ENCODE results near the gene CAPN13. TPM values are rescaled to one million over a fixed set of nuclear protein-coding genes. Genes with fewer than 3 reads are reported as not detected.

Gene CAPN13
- total RNA-seq, 1 donor from 2014 or later: not detected

GRCh38 chr2:30768036-30768686 is 39.1 kb downstream of the CAPN13 start:
- no peaks in the 10 kb centered on the region for H3K36me3 Mint-ChIP-seq
- H3K27me3 Mint-ChIP-seq (ENCODE audit: low read depth): peaks cover 37% of the 10 kb centered on the region
- no peaks in the 10 kb centered on the region for H3K9me3 Mint-ChIP-seq
- no peak overlapping the region for H3K4me3 Mint-ChIP-seq
- H3K27ac Mint-ChIP-seq: no peak overlapping the region
- no peaks in the 10 kb centered on the region for H3K4me1 Mint-ChIP-seq
- TF ChIP-seq CTCF (IDR thresholded peaks at IDR 0.05; ENCODE audit: unreplicated experiment): no peak
- peak in 1 of 2 experiments; percentile 30 for DNase-seq (ENCODE audit: low spot score in 2 of 2, unreplicated experiment in 2 of 2)

- Mint-ChIP-seq H3K4me3 (no peak overlapping the region), H3K27ac (no peak overlapping the region), H3K9me3 (no peaks in the 10 kb centered on the region), H3K27me3 (ENCODE audit: low read depth) (peaks cover 37% of the 10 kb centered on the region), H3K4me1 (no peaks in the 10 kb centered on the region), H3K36me3 (no peaks in the 10 kb centered on the region)
- TF ChIP-seq CTCF (IDR thresholded peaks at IDR 0.05; ENCODE audit: unreplicated experiment): no peak
- DNase-seq (ENCODE audit: low spot score in 2 of 2, unreplicated experiment in 2 of 2): no peak
Observed at GRCh38 chr2:30766666-30767065, 40.6 kb downstream of the CAPN13 start.

GRCh38 chr2:30765876-30766470 is 41.3 kb downstream of the CAPN13 start:
- H3K27ac Mint-ChIP-seq: no peak overlapping the region
- DNase-seq (ENCODE audit: low spot score in 2 of 2, unreplicated experiment in 2 of 2): no peak
- H3K4me3 Mint-ChIP-seq: no peak overlapping the region
- H3K9me3 Mint-ChIP-seq: no peaks in the 10 kb centered on the region
- no peak for TF ChIP-seq CTCF (IDR thresholded peaks at IDR 0.05; ENCODE audit: unreplicated experiment)
- H3K36me3 Mint-ChIP-seq: no peaks in the 10 kb centered on the region
- no peaks in the 10 kb centered on the region for H3K4me1 Mint-ChIP-seq
- peaks cover 39% of the 10 kb centered on the region for H3K27me3 Mint-ChIP-seq (ENCODE audit: low read depth)

- Mint-ChIP-seq H3K4me3 (no peak overlapping the region), H3K9me3 (no peaks in the 10 kb centered on the region), H3K27me3 (ENCODE audit: low read depth) (peaks cover 35% of the 10 kb centered on the region), H3K4me1 (no peaks in the 10 kb centered on the region), H3K27ac (no peak overlapping the region), H3K36me3 (no peaks in the 10 kb centered on the region)
- DNase-seq (ENCODE audit: low spot score in 2 of 2, unreplicated experiment in 2 of 2): no peak
- TF ChIP-seq CTCF (IDR thresholded peaks at IDR 0.05; ENCODE audit: unreplicated experiment): no peak
Observed at GRCh38 chr2:30765191-30765590, 42.1 kb downstream of the CAPN13 start.

- Mint-ChIP-seq H3K27ac (no peak overlapping the region), H3K4me1 (peaks cover 3% of the 10 kb centered on the region), H3K27me3 (ENCODE audit: low read depth) (peaks cover 34% of the 10 kb centered on the region), H3K9me3 (no peaks in the 10 kb centered on the region), H3K36me3 (no peaks in the 10 kb centered on the region), H3K4me3 (no peak overlapping the region)
- TF ChIP-seq CTCF (IDR thresholded peaks at IDR 0.05; ENCODE audit: unreplicated experiment): no peak
- DNase-seq (ENCODE audit: low spot score in 2 of 2, unreplicated experiment in 2 of 2): no peak
Observed at GRCh38 chr2:30764021-30764800, 43.0 kb downstream of the CAPN13 start.
